CD14-positive monocyte (primary cell): ENCODE measurements around the gene CRX. TPM values are rescaled to one million over a fixed set of nuclear protein-coding genes. Genes with fewer than 3 reads are reported as not detected.

Experiments
- DNase-seq, 3 donors: peaks; one replicate each; pipeline ENCODE4 v3.0.0-alpha.2; 2011 to 2022
- H2AFZ ChIP-seq: 2 replicates; pipeline ENCODE4 v1.6.0; 2012; ENCODE audit warnings: mild to moderate bottlenecking, low read depth, low read length, inconsistent platforms; ENCODE audit not compliant: insufficient read depth, poor library complexity, severe bottlenecking
- H3K27ac ChIP-seq, 2 donors: 1 replicate in 1 of 2; 2 replicates in 1 of 2; pipeline ENCODE4 v1.5.1; 2012 to 2013; ENCODE audit warnings: low read length in 2 of 2, control low read depth in 1 of 2, inconsistent platforms in 1 of 2, low read depth in 1 of 2, mild to moderate bottlenecking in 1 of 2
- H3K27me3 ChIP-seq, 2 donors: one replicate each; pipeline versions ENCODE4 v1.6.0 to v1.6.1; 2011 to 2013; ENCODE audit warnings: low read length in 2 of 2; ENCODE audit not compliant: control insufficient read depth in 2 of 2, insufficient read depth in 2 of 2
- H3K36me3 ChIP-seq, 2 donors: replicated peaks in 1 of 2; 1 replicate in 1 of 2; 2 replicates in 1 of 2; pipeline versions ENCODE4 v1.5.1 to v1.6.1; 2012 to 2013; ENCODE audit warnings: low read length in 2 of 2, control low read depth in 1 of 2, inconsistent platforms in 1 of 2, mild to moderate bottlenecking in 1 of 2; ENCODE audit not compliant: insufficient read depth in 2 of 2, control insufficient read depth in 1 of 2
- H3K4me1 ChIP-seq, 2 donors: 1 replicate in 1 of 2; 2 replicates in 1 of 2; pipeline versions ENCODE4 v1.5.1 to v1.6.1; 2012 to 2013; ENCODE audit warnings: low read length in 2 of 2, control low read depth in 1 of 2, inconsistent platforms in 1 of 2, mild to moderate bottlenecking in 1 of 2, moderate library complexity in 1 of 2; ENCODE audit not compliant: insufficient read depth in 2 of 2, control insufficient read depth in 1 of 2
- H3K4me2 ChIP-seq: replicated peaks from 2 replicates; pipeline ENCODE3; 2012; ENCODE audit warnings: low read length, moderate library complexity, mild to moderate bottlenecking; ENCODE audit not compliant: poor library complexity, severe bottlenecking; ENCODE audit errors: extremely low read depth
- H3K4me3 ChIP-seq, 3 experiments: fragments of 200-600 bp in 1 of 3; sonication (generic) in 1 of 3; replicated peaks in 1 of 3; 1 replicate in 2 of 3; 2 replicates in 1 of 3; pipeline ENCODE4 v1.5.1; 2011 to 2013; ENCODE audit warnings: low read length in 3 of 3, mild to moderate bottlenecking in 3 of 3, control low read depth in 2 of 3, low read depth in 2 of 3, inconsistent platforms in 1 of 3, moderate library complexity in 1 of 3
- H3K79me2 ChIP-seq: 2 replicates; pipeline ENCODE4 v1.6.0; 2012; ENCODE audit warnings: mild to moderate bottlenecking, control low read depth, inconsistent platforms, low read length, moderate library complexity; ENCODE audit not compliant: insufficient read depth
- H3K9ac ChIP-seq: 2 replicates; pipeline ENCODE4 v1.6.0; 2017; ENCODE audit warnings: low read length, mild to moderate bottlenecking; ENCODE audit not compliant: insufficient read depth, poor library complexity, severe bottlenecking
- H3K9me3 ChIP-seq, 2 donors: replicated peaks in 1 of 2; 1 replicate in 1 of 2; 2 replicates in 1 of 2; pipeline versions ENCODE4 v1.5.1 to v1.6.1; 2012 to 2013; ENCODE audit warnings: low read length in 2 of 2, control low read depth in 1 of 2; ENCODE audit not compliant: control insufficient read depth in 1 of 2, insufficient read depth in 1 of 2
- H4K20me1 ChIP-seq: 2 replicates; pipeline ENCODE4 v1.6.0; 2012; ENCODE audit warnings: mild to moderate bottlenecking, low read length, control low read depth, moderate library complexity; ENCODE audit not compliant: insufficient read depth
- H3K27ac Mint-ChIP-seq, 7 donors: one replicate each; pipeline ENCODE4 v1.8.0; 2020; ENCODE audit warnings: mild to moderate bottlenecking in 7 of 7, mixed read lengths in 7 of 7, moderate library complexity in 6 of 7, inconsistent platforms in 2 of 7
- H3K27me3 Mint-ChIP-seq, 3 donors: one replicate each; pipeline ENCODE4 v1.8.0; 2021 to 2022; ENCODE audit warnings: low read depth in 3 of 3, mild to moderate bottlenecking in 3 of 3, mixed read lengths in 3 of 3, moderate library complexity in 3 of 3, inconsistent platforms in 1 of 3
- H3K36me3 Mint-ChIP-seq, 2 donors: one replicate each; pipeline ENCODE4 v1.8.0; 2020; ENCODE audit warnings: mixed read lengths in 2 of 2, inconsistent platforms in 1 of 2, mild to moderate bottlenecking in 1 of 2
- H3K4me1 Mint-ChIP-seq: one replicate; pipeline ENCODE4 v1.8.0; 2020; ENCODE audit warnings: mild to moderate bottlenecking, mixed read lengths
- H3K4me3 Mint-ChIP-seq, 2 donors: one replicate each; pipeline ENCODE4 v1.8.0; 2020; ENCODE audit warnings: mild to moderate bottlenecking in 2 of 2, mixed read lengths in 2 of 2, moderate library complexity in 1 of 2
- H3K9me3 Mint-ChIP-seq, 7 donors: one replicate each; pipeline ENCODE4 v1.8.0; 2020 to 2022; ENCODE audit warnings: mixed read lengths in 7 of 7, mild to moderate bottlenecking in 6 of 7, moderate library complexity in 6 of 7, inconsistent platforms in 2 of 7
- WGBS: methylation state at CpG from one replicate; pipeline ENCODE4 v1.1.5; 2013; ENCODE audit warnings: missing lambda C conversion rate; ENCODE audit not compliant: insufficient coverage; 5-methylcytosine and 5-hydroxymethylcytosine counted together
- intact Hi-C, 2 donors: fragments of 100-400 bp; cut with micrococcal nuclease; formaldehyde crosslinking; loops; one replicate each; pipeline versions ENCODE4 v1.15.0 to v1.15.1; 2023
- polyA plus RNA-seq, 3 donors: library from polyadenylated mRNA; depleted of rRNA in 1 of 3; unstranded in 2 of 3; stranded (reverse) in 1 of 3; fragments of 300-500 nt in 2 of 3; fragments of >200 nt in 1 of 3; fragmentation: Illumina TruSeq in 2 of 3; gene quantifications; 1 replicate in 2 of 3; 2 replicates in 1 of 3; pipeline ENCODE4 v1.2.3, GENCODE V29; 2012 to 2021
- TF ChIP-seq, protein P1 (sequence below): fragments of 200-600 bp; IDR thresholded peaks from one replicate; pipeline ENCODE4 v1.8.0; 2022; ENCODE audit warnings: antibody characterized with exemption, mild to moderate bottlenecking

CRX gene
- polyA plus RNA-seq, 3 donors = not detected

DNA sequence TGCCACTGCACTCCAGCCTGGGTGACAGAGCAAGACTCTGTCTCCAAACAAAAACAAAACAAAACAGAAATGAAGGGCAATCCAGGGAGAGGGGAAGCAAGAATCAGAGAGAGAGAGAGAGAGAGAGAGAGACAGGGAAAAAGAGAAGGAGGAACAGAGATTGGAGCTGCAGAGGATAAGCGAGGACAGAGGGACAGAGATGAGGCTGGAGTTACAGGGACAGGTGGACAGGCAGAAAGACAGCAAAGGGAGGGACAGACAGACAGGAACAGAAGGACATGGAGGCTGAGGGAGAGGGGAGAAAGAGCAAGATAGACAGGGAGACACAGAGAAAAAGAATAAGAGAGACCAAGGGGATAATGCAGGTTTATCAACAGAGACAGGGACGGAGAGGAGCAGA is 1.3 kb upstream of the CRX start:
- intact Hi-C loops = no loop called here
- Mint-ChIP-seq H3K27ac (no peak overlapping the region), H3K36me3 (no peaks in the 10 kb centered on the region), H3K4me3 (peak overlapping the region in 1 of 2 donors; percentile 18), H3K9me3 (peaks cover 0 to 3% (median 2%) of the 10 kb centered on the region in 7 donors), H3K27me3 (peaks cover 29 to 38% (median 31%) of the 10 kb centered on the region in 3 donors), H3K4me1 (peaks cover 7% of the 10 kb centered on the region)
- Histone ChIP-seq H3K4me1 (no peaks in the 10 kb centered on the region), H3K4me3 (no peak overlapping the region), H3K9ac (no peak overlapping the region), H3K36me3 (no peaks in the 10 kb centered on the region), H3K9me3 (no peaks in the 10 kb centered on the region), H3K4me2 (no peak overlapping the region), H2AFZ (no peak overlapping the region), H4K20me1 (no peaks in the 10 kb centered on the region), H3K27ac (no peak overlapping the region), H3K79me2 (no peaks in the 10 kb centered on the region), H3K27me3 (peaks cover 0 to 15% of the 10 kb centered on the region in 2 donors)
- WGBS = 89% methylated on average over 2 of the region's 2 CpGs
- DNase-seq = no peak
- TF ChIP-seq, protein P1, sequence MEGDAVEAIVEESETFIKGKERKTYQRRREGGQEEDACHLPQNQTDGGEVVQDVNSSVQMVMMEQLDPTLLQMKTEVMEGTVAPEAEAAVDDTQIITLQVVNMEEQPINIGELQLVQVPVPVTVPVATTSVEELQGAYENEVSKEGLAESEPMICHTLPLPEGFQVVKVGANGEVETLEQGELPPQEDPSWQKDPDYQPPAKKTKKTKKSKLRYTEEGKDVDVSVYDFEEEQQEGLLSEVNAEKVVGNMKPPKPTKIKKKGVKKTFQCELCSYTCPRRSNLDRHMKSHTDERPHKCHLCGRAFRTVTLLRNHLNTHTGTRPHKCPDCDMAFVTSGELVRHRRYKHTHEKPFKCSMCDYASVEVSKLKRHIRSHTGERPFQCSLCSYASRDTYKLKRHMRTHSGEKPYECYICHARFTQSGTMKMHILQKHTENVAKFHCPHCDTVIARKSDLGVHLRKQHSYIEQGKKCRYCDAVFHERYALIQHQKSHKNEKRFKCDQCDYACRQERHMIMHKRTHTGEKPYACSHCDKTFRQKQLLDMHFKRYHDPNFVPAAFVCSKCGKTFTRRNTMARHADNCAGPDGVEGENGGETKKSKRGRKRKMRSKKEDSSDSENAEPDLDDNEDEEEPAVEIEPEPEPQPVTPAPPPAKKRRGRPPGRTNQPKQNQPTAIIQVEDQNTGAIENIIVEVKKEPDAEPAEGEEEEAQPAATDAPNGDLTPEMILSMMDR = no peak

DNA sequence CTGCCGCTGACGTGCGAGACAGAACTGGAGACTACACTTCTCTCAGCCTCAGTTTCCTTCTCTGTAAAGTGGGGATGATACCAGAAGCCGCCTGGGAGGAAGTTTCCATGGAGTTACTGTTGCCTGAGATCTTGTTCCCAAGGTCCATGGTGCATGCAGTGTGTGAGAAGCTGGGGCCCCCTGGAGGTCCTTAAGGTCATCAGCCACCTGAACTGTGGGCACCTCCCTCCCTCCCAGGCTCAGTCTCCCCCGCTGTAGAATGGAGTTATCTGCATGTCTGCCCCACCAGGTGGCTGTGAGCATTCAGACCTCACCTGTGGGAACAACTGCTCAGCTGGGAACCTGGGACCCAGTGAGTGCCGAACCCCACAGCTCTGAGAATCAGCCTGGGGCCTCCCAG is 2.7 kb downstream of the CRX start:
- peaks cover 7% of the 10 kb centered on the region for H3K4me1 Mint-ChIP-seq
- H3K4me3 Mint-ChIP-seq = no peak overlapping the region
- peaks cover 25 to 34% (median 33%) of the 10 kb centered on the region in 3 donors for H3K27me3 Mint-ChIP-seq

More for the DNA sequence above, 2.7 kb downstream of the CRX start:
- Histone ChIP-seq H3K36me3 (no peaks in the 10 kb centered on the region), H2AFZ (no peak overlapping the region), H3K9me3 (peaks cover 0 to 7% of the 10 kb centered on the region in 2 donors), H3K9ac (no peak overlapping the region), H3K4me3 (no peak overlapping the region), H3K27me3 (peaks cover 0 to 13% of the 10 kb centered on the region in 2 donors), H3K4me2 (no peak overlapping the region), H3K4me1 (no peaks in the 10 kb centered on the region), H3K79me2 (no peaks in the 10 kb centered on the region), H3K27ac (no peak overlapping the region), H4K20me1 (no peaks in the 10 kb centered on the region)
- no peak for DNase-seq
- intact Hi-C loops = no loop called here
- H3K27ac Mint-ChIP-seq = no peak overlapping the region
- H3K36me3 Mint-ChIP-seq = no peaks in the 10 kb centered on the region
- TF ChIP-seq, protein P1 = no peak
- 43% methylated on average over 1 of the region's 6 CpGs for WGBS
- H3K9me3 Mint-ChIP-seq = peaks cover 0 to 12% (median 9%) of the 10 kb centered on the region in 7 donors
